K562 (cell line): ENCODE measurements around the gene C1GALT1C1L.

ENCODE experiments used
- POLR2A ChIP-seq: fragments of 450-650 bp; conservative IDR thresholded peaks from 2 replicates; pipeline ENCODE4 v1.6.1; 2016
- PREB ChIP-seq: sonication (generic); formaldehyde crosslinking; IDR thresholded peaks from 2 replicates; pipeline ENCODE4 v1.8.1; 2023; ENCODE audit warnings: mild to moderate bottlenecking, missing genetic modification reagents
- USF2 ChIP-seq: sonication (generic); formaldehyde crosslinking; IDR thresholded peaks from 2 replicates; pipeline ENCODE4 v1.5.0; 2020; ENCODE audit warnings: missing genetic modification reagents
- XRCC5 ChIP-seq: fragments of 200-400 bp; formaldehyde crosslinking; IDR thresholded peaks from 2 replicates; pipeline ENCODE4 v1.6.1; 2017; ENCODE audit warnings: low read depth, mild to moderate bottlenecking, low read length
- ZNF384 ChIP-seq: IDR thresholded peaks from 2 replicates; pipeline ENCODE4 v1.6.1; 2012; ENCODE audit warnings: low read depth, low read length, improper control_type of control experiment
- ZNF583 ChIP-seq: fragments of 250-450 bp; sonication (Bioruptor Pico); IDR thresholded peaks from 2 replicates; pipeline ENCODE4 v1.4.0; 2020

GRCh38 chr2:43718530-43719124, 42.4 kb upstream of the C1GALT1C1L start:
- TF ChIP-seq PREB (CRISPR knock-in tag) (no peak), XRCC5 (no peak), ZNF384 (no peak), USF2 (CRISPR knock-in tag) (no peak), ZNF583 (no peak), POLR2A (no peak)
